Lung (tissue), 12 donors: ENCODE data around the gene RIPOR2. TPM values are rescaled to one million over a fixed set of nuclear protein-coding genes. Genes with fewer than 3 reads are reported as not detected.

ENCODE experiments used
- ATAC-seq: fragments of 200-7000 bp; cut with Tn5 transposase; one replicate; pipeline ENCODE4 v1.9.1; 2020; ENCODE audit warnings: moderate number of reproducible peaks; ENCODE audit not compliant: insufficient read depth, low FRiP score
- DNase-seq, 3 donors: peaks; one replicate each; pipeline ENCODE4 v3.0.0-alpha.2; 2013 to 2017
- H3K27ac ChIP-seq, 2 donors: one replicate each; pipeline ENCODE4 v1.5.1; 2013; ENCODE audit warnings: mild to moderate bottlenecking in 2 of 2, moderate library complexity in 2 of 2, control low read depth in 1 of 2, inconsistent platforms in 1 of 2, low read depth in 1 of 2, low read length in 1 of 2
- H3K27me3 ChIP-seq, 3 donors: one replicate each; pipeline ENCODE4 v1.5.1; 2013; ENCODE audit warnings: low read length in 2 of 3; ENCODE audit not compliant: control insufficient read depth in 3 of 3, insufficient read depth in 3 of 3
- H3K36me3 ChIP-seq, 4 donors: one replicate each; pipeline ENCODE4 v1.5.1; 2013; ENCODE audit warnings: low read length in 4 of 4, mild to moderate bottlenecking in 1 of 4, moderate library complexity in 1 of 4; ENCODE audit not compliant: control insufficient read depth in 4 of 4, insufficient read depth in 4 of 4
- H3K4me1 ChIP-seq, 5 donors: one replicate each; pipeline ENCODE4 v1.5.1; 2013; ENCODE audit warnings: low read length in 5 of 5, mild to moderate bottlenecking in 2 of 5, moderate library complexity in 1 of 5; ENCODE audit not compliant: control insufficient read depth in 5 of 5, insufficient read depth in 5 of 5
- H3K4me3 ChIP-seq: one replicate; pipeline ENCODE4 v1.5.1; 2013; ENCODE audit warnings: mild to moderate bottlenecking, control low read depth, moderate library complexity
- H3K9ac ChIP-seq, 2 donors: one replicate each; pipeline ENCODE4 v1.5.1; 2013; ENCODE audit warnings: low read length in 2 of 2, control low read depth in 1 of 2; ENCODE audit not compliant: insufficient read depth in 1 of 2
- H3K9me3 ChIP-seq, 4 donors: one replicate each; pipeline ENCODE4 v1.5.1; 2013; ENCODE audit warnings: low read length in 3 of 4, mild to moderate bottlenecking in 1 of 4, moderate library complexity in 1 of 4; ENCODE audit not compliant: control insufficient read depth in 4 of 4, insufficient read depth in 3 of 4
- WGBS, 2 donors: extraction: QIAGEN DNeasy Blood & Tissue Kit; methylation state at CpG; one replicate each; pipeline ENCODE4 v1.1.7; 2013; 5-methylcytosine and 5-hydroxymethylcytosine counted together
- polyA plus RNA-seq, 2 donors: library from polyadenylated mRNA; stranded (reverse); fragments of 200-250 nt; gene quantifications; one replicate each; pipeline ENCODE4 v1.2.1, GENCODE V29; 2013
- total RNA-seq, 2 donors: library from RNA; depleted of rRNA in 1 of 2; stranded (reverse); fragments of >200 nt in 1 of 2; gene quantifications; one replicate each; pipeline ENCODE4 v1.2.1, GENCODE V29; 2014 to 2021
- TF ChIP-seq, protein P1 (sequence below): IDR thresholded peaks from 2 replicates; pipeline ENCODE4 v1.5.1; 2012; ENCODE audit warnings: mild to moderate bottlenecking; ENCODE audit errors: control extremely low read depth, extremely low read depth
- donor health status: control.
- donor health status: control.
- donor health status: Bipolar disorder and iron deficiency.
- donor health status: healthy.
- donor health status: DM: yes; HTN: yes; CAD: no.

The RIPOR2 gene
- total and polyA plus RNA-seq, 4 donors = 7.9 to 97.6 (median 42.7) TPM

DNA sequence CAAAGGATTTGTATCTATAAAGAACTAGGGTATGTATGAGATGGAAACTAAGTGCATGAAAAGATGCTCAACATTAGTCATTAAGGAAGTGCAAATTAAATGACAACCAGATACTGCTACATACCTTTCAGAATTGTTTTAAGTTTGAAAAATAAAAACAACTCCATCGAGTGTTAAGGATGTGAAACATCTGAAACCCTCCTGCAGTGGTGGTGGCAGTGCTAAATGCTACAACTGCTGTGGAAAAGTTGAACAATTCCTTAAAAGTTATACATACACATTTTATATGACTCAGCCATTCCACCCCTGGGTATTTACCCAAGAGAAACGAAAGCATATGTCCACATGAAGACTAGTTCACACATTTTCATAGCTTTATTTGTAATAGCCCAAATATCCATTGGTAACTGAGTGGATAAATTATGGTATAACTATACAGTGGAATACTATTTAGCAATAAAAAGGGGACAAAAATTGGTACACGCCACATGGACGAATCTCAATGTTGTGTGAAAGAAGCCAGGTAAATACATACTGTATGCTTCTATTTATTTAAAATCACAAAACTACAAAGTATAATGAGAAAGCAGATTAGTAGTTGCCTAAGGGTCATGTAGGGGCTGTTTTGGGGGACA is 147.6 kb downstream of the RIPOR2 start:
- Histone ChIP-seq H3K36me3 (peaks cover 4 to 17% (median 12%) of the 10 kb centered on the region in 4 donors), H3K9me3 (no peaks in the 10 kb centered on the region), H3K9ac (no peak overlapping the region), H3K4me3 (no peak overlapping the region), H3K27me3 (no peaks in the 10 kb centered on the region), H3K4me1 (no peaks in the 10 kb centered on the region), H3K27ac (no peak overlapping the region)
- WGBS, 2 donors = 93 to 96% methylated on average over 4 of the region's 4 CpGs
- no peak for DNase-seq
- ATAC-seq = no peak
- TF ChIP-seq, protein P1, sequence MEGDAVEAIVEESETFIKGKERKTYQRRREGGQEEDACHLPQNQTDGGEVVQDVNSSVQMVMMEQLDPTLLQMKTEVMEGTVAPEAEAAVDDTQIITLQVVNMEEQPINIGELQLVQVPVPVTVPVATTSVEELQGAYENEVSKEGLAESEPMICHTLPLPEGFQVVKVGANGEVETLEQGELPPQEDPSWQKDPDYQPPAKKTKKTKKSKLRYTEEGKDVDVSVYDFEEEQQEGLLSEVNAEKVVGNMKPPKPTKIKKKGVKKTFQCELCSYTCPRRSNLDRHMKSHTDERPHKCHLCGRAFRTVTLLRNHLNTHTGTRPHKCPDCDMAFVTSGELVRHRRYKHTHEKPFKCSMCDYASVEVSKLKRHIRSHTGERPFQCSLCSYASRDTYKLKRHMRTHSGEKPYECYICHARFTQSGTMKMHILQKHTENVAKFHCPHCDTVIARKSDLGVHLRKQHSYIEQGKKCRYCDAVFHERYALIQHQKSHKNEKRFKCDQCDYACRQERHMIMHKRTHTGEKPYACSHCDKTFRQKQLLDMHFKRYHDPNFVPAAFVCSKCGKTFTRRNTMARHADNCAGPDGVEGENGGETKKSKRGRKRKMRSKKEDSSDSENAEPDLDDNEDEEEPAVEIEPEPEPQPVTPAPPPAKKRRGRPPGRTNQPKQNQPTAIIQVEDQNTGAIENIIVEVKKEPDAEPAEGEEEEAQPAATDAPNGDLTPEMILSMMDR = no peak

DNA sequence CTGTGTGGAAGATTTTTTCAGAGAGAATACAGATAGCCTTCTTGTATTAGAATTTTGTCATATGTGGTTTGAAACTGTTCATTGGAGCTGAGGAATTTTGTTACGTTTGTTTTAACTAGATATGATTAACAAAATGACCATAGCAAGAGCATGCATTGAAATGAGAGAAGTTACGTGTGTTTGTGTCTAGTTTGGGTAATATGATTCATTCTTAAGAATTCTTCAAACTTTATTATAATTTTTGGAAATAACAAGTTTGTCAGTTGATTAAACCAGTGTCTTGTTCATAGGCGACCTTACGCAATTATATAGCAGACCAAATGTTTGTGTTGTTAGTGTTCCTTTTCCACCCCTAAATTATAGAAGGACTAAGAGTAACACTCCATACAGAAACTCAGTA is 155.6 kb downstream of the RIPOR2 start:
- H3K36me3 ChIP-seq = peaks cover 0 to 14% (median 4%) of the 10 kb centered on the region in 4 donors
- H3K4me3 ChIP-seq = no peak overlapping the region
- H3K27ac ChIP-seq = no peak overlapping the region
- 92 to 94% methylated on average over 4 of the region's 4 CpGs for WGBS, 2 donors
- H3K9ac ChIP-seq = no peak overlapping the region
- no peaks in the 10 kb centered on the region for H3K9me3 ChIP-seq
- no peak for ATAC-seq
- no peaks in the 10 kb centered on the region for H3K27me3 ChIP-seq
- TF ChIP-seq, protein P1 = no peak
- no peak for DNase-seq
- H3K4me1 ChIP-seq = peaks cover 0 to 13% (median 5%) of the 10 kb centered on the region in 5 donors

DNA sequence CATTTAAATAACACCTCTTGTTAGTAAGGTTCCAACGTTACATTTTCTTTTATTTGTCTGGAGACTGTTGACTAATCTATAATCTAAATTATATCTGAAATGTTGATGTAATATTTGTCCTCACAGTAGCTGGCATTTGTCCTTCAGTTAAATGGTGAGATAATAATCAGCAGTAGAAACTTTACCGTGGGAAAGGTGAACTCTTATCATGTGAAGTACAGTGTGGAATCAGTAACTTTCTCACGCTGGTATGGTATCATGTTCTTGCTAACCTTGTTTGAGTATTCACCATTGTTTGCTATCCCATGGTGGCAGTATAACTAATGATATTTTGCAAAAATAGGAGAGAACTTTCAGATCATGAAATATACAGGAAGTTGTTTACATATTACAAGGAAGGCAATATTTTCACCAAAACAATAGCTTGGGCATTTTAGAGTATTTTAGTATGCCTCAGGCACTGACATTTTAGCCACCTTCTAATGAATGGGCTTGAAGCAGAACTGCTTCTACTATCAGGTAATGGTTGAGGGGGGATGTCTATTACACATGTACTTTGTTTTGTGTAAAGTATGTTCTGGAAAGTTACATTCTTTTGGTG is 156.2 kb downstream of the RIPOR2 start:
- DNase-seq = peak in 1 of 3 donors; percentile 42
- Histone ChIP-seq H3K9me3 (no peaks in the 10 kb centered on the region), H3K4me3 (no peak overlapping the region), H3K27ac (no peak overlapping the region), H3K36me3 (peaks cover 3 to 14% (median 4%) of the 10 kb centered on the region in 4 donors), H3K4me1 (peaks cover 0 to 13% (median 5%) of the 10 kb centered on the region in 5 donors), H3K27me3 (no peaks in the 10 kb centered on the region), H3K9ac (no peak overlapping the region)
- no peak for ATAC-seq
- TF ChIP-seq, protein P1 = no peak
- WGBS, 2 donors = 51 to 59% methylated on average over 3 of the region's 3 CpGs
